IPS DF 4.7 (cell line): ENCODE results near the gene REV3L.

Experiments
- DNase-seq: peaks from one replicate; pipeline ENCODE4 v3.0.0-alpha.2; 2013; ENCODE audit warnings: low spot score; ENCODE audit errors: extremely low read depth

The REV3L gene

DNA sequence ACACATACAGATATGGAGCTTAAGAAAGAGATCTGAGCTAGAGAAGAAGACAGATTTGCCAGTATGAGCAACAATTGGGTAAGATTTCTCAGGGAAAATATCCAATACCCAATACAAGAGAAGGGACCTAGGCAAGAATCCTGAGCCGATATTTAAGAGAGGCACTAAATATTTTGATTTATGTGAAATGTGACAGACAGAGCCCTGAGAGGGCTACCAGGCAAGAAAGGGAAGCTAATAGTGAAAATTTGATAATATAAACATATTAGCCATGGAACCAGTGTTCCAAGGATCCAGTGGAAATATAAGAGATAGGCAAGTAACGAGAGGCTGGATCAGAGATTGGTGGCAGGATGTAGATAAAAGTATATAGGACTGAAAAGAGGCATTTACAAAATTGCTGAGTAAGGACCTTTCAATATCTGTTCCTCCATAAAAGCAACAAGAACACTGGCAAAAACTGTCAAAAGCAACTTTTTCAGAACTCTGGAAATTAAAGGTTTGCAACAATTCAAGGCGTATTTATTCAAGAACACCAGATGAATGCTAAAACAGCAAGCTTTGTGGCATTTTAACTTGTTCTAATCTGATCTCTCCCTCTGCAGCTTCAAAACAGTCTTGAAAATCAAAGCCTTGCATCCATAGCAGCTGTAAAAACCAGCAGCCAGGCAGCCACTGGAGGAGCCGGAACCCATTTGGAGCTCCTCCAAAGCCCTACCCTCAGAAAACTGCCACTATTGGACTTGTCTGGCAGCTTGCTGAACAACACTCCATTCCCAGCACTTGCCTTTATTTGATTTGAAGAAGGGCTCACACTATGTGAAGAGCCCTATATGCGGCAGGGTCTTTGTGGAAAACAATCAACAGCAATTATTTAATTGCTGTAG lies 58.8 kb downstream of the REV3L start:
- DNase-seq: no peak

DNA sequence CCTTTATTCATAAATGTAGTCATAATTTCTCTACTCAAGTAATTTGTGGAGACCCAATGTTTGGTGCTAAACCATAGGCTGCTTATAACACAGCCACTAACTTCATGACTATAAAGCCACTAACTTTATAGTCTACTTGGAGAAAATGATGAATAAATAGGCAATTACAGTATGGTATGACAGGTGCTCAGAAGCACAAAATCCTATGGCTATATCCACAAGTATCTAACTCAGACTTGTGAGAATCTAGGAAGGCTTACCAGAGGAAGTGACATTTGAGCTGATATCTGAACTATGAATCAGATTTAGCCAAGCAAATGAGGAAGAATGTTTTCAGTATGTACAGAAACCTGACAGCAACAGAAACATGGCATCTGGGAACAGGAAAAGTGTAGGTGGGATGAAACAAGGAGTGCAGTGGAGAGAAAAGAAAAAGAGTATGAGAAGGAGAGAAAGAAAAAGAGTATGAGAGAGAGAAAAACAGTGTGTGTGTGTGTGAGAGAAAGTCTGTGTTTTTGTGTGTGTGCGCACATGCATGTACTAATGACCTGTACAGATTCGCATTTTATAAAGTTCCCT lies 59.9 kb downstream of the REV3L start:
- DNase-seq: no peak

DNA sequence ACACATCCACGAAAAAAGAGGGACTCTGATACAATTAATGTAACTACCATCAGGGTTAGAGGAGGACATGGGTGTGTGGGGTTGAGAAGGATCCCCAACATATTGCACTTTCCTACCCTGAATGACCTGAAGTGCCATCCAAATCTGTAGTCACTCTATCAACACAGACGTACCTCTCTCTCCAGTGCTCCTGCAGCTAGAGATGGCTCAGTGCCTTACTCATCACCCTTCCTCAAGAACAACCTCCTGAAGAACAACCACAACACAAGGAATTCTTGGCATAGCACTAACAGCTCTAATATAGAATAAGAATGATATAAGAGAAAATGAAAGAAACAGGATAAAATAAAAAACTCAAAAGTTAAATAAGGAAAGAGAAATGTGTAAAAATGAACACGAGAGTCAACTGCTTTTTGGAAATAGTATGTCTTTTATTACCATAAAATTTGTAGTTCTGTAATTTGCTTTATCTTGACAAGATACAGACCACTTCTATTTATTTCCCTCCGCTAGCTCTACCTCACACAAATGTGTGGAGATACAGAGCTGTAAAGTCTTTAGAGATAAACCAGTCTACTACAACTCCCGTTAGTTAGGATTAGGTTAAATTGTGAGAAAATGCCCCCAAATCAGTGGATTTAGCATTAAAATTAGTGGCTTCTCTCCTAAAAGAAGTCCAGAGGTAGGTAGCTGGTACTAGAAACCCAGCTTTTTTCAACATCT lies 63.9 kb downstream of the REV3L start:
- no peak for DNase-seq

DNA sequence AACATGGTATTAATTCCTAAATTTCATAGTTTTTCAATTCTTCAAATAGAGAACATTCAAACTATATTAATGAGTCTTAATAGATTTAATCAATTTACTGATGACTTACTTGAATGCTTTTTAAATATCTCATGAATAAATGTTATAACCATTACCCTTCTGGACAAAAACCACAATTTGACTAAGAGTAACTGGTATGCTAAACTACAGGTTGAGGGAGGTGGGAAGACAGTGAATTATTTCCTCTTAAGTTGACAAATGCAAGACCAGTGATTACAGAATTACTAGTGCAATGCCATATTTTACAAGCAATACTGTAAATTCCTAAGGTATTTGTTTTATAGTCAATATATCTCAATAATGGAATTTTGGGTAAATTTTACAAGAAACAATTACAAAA lies 65.1 kb downstream of the REV3L start:
- no peak for DNase-seq

GRCh38 chr6:111417181-111417585 lies 65.8 kb downstream of the REV3L start:
- DNase-seq: no peak

GRCh38 chr6:111416529-111416928 lies 66.5 kb downstream of the REV3L start:
- DNase-seq: no peak

DNA sequence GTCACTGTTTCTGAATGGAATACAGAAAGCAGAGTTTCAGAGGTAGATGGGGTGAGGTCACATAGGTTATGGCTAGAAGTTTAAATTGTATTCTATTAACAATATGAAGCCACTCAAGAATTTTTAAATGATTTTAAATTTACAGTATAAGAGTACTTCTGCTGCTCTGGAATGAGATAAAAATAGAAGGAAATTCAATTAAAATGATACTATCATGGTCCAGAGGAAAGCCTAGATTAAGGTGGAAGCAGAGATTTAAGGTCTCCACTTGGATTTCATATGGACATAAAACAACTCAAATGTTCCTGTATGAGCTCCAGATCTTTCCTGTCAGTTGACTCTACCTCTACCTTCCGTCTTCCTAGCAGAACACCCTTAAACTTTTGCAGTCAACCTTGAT lies 68.6 kb downstream of the REV3L start:
- DNase-seq: no peak

GRCh38 chr6:111411978-111412566 lies 70.9 kb downstream of the REV3L start:
- DNase-seq: no peak

GRCh38 chr6:111411046-111411445 lies 72.0 kb downstream of the REV3L start:
- DNase-seq: no peak

GRCh38 chr6:111410371-111410770 lies 72.6 kb downstream of the REV3L start:
- no peak for DNase-seq

GRCh38 chr6:111409430-111409829 lies 73.6 kb downstream of the REV3L start:
- DNase-seq: no peak

GRCh38 chr6:111407686-111408085 lies 75.3 kb downstream of the REV3L start:
- DNase-seq: no peak

- no peak for DNase-seq
Measured at GRCh38 chr6:111406200-111406721, 76.8 kb downstream of the REV3L start.

GRCh38 chr6:111403388-111403787 lies 79.6 kb downstream of the REV3L start:
- no peak for DNase-seq

GRCh38 chr6:111399626-111400025 lies 83.4 kb downstream of the REV3L start:
- DNase-seq: no peak

- DNase-seq: no peak
Measured at GRCh38 chr6:111388681-111389080, 94.3 kb downstream of the REV3L start.

DNA sequence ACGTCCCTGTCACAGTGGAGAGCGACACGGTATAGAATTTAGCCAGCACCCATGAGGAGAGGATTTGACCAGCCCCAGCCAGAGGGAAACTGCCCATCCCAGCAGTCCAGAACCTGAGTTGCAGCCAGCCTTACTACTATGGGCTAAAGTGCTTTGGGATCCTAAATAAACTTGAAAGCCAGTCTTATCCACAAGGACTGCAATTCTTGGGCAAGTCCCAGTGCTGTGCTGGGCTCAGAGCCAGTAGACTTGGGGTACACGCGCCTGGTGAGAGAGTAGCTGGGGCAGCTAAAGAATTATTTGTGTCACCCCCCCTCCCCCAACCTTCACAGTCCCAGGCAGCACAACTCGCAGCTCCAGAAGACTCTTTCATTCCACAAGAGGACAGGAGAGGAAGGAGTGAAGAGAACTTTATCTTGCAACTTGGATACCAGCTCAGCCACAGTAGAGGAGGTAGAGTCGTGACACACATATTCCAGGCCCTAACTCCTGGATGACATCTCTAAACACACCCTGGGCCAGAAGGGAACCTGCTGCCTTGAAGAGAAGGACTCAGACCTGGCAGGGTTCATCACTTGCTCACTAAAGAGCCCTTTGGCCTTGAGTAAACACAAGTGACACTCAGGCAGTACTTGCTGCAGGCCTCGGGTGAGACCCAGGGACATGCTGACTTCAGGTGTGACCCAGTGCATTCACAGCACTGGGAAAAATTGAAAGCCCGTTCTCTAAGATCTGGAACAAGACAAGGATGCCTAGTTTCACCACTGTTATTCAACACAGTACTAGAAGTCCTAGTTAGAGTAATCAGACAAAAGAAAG lies 100.3 kb downstream of the REV3L start:
- DNase-seq: no peak

DNA sequence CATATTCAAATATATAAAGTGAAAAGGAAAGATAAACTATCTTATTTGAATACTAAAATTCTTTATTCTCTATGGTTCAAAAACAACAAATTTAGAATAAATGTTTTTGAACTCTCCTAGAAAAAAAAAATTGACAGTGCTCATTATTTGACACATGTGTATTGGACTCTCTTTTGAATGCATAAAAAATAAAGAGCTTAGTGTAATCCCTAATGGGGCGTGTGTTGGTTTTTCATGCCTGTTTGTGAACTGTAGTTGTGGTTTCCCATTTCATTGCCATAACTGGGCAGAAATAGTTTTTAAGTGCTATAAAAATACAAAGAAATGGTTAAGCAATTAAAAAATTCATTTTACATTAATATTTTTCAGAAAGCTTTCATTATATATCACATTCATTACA lies 101.3 kb downstream of the REV3L start:
- DNase-seq: no peak

- no peak for DNase-seq
Measured at GRCh38 chr6:111381123-111381522, 101.9 kb downstream of the REV3L start.

GRCh38 chr6:111379831-111380230 lies 103.2 kb downstream of the REV3L start:
- DNase-seq: no peak

GRCh38 chr6:111379302-111379701 lies 103.7 kb downstream of the REV3L start:
- DNase-seq: no peak
